B cell (primary cell): ENCODE data around the gene LSM7.

Experiments used
- CTCF ChIP-seq: fragments of 200-600 bp; IDR thresholded peaks from one replicate; pipeline ENCODE4 v1.8.0; 2022; ENCODE audit warnings: antibody characterized with exemption, mild to moderate bottlenecking
- EZH2 ChIP-seq: IDR thresholded peaks from 2 replicates; pipeline ENCODE4 v1.6.1; 2012; ENCODE audit warnings: borderline replicate concordance, low read depth, mild to moderate bottlenecking, moderate library complexity, low read length; ENCODE audit not compliant: insufficient read depth, poor library complexity, severe bottlenecking

- TF ChIP-seq CTCF (no peak), EZH2 (no peak)
Observed at GRCh38 chr19:2288338-2288817, 40.0 kb downstream of the LSM7 start.
